ENCODE measurements around the gene ANKRD23.

DNA sequence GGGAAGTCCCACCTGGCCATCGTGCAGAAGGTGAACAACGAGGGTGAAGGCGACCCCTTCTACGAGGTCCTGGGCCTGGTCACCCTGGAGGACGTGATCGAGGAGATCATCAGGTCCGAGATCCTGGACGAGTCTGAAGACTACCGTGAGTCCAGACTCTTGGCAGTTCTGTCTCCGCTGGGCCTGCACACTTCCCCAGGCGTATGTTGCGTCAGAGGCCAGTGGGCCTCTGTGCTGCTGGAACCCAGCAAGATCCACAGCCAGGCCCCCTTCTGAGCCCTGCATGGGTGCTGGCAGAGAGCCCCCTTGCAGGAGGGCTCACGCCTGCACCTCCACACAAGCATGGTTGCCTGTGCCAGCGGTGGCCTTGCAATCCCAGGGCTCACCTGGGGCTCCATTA lies 18.8 kb downstream of the ANKRD23 start:
- no peak for TF ChIP-seq CTCF (IDR thresholded peaks at IDR 0.05)
- no peak for TF ChIP-seq POLR2A (IDR thresholded peaks at IDR 0.05)
- no peak for TF ChIP-seq POLR2AphosphoS5 (IDR thresholded peaks at IDR 0.05; ENCODE audit: insufficient read depth in 1 of 2, low read depth in 1 of 2)

Measured in vagina (tissue), 2 donors.